K562 (cell line): ENCODE measurements around the gene CABP2. TPM values are rescaled to one million over a fixed set of nuclear protein-coding genes. Genes with fewer than 3 reads are reported as not detected.

Experiments used
- ATAC-seq: fragments of 200-7000 bp; cut with Tn5 transposase; 3 replicates; pipeline ENCODE4 v1.9.1; 2020; ENCODE audit warnings: moderate library complexity
- BruUV-seq: library from RNA; stranded (reverse); fragments of 400-500 nt; replicated peaks from 2 replicates; lab custom pipeline; 2021; lab: Mats Ljungman, UMichigan
- CTCF ChIA-PET: fragments of 300-600 bp; formaldehyde crosslinking; extraction: SDS; loops from one replicate; lab custom pipeline; 2021; ENCODE audit warnings: low intra/inter-chr PET ratio; lab: Yijun Ruan, JAX
- POLR2A ChIA-PET: fragments of 300-600, 350-650 bp; sonication (Branson Sonifier 250); formaldehyde crosslinking; extraction: SDS; loops from one replicate; lab custom pipeline; 2021; ENCODE audit warnings: antibody characterized with exemption, inconsistent platforms; lab: Yijun Ruan, JAX
- DNase-seq, 4 experiments: peaks; one replicate each; pipeline versions ENCODE4 v3.0.0 to v3.0.0-alpha.2; 2011 to 2018; ENCODE audit warnings: low spot score in 3 of 4, mixed read lengths in 3 of 4; ENCODE audit errors: extremely low read depth in 1 of 4
- FAIRE-seq: peaks from 2 replicates; lab custom pipeline; 2011; peaks lifted over from hg19 to GRCh38; lab: Jason Lieb, UNC
- H2AFZ ChIP-seq: 2 replicates; pipeline ENCODE4 v1.6.0; 2011; ENCODE audit warnings: low read depth, low read length, control low read depth, inconsistent platforms
- H3K27ac ChIP-seq: fragments of 200-600 bp; 3 replicates; pipeline ENCODE4 v1.8.0; 2011; ENCODE audit warnings: low read depth, mild to moderate bottlenecking, control low read depth, inconsistent platforms, low read length, moderate library complexity, mixed read lengths; ENCODE audit errors: extremely low read depth
- H3K27me3 ChIP-seq, 2 experiments: fragments of 300-600 bp in 1 of 2; 2 replicates in 1 of 2; 3 replicates in 1 of 2; pipeline versions ENCODE4 v1.6.0 to v1.8.0; 2011; ENCODE audit warnings: inconsistent platforms in 2 of 2, low read length in 2 of 2, mild to moderate bottlenecking in 1 of 2, mixed read lengths in 1 of 2, moderate library complexity in 1 of 2; ENCODE audit not compliant: control insufficient read depth in 2 of 2, insufficient read depth in 2 of 2
- H3K36me3 ChIP-seq: fragments of 300-600 bp; 3 replicates; pipeline ENCODE4 v1.8.0; 2011; ENCODE audit warnings: mild to moderate bottlenecking, low read length, inconsistent platforms; ENCODE audit not compliant: control insufficient read depth, insufficient read depth
- H3K4me1 ChIP-seq, 2 experiments: fragments of 200-600 bp in 1 of 2; replicated peaks in 1 of 2; 2 replicates in 1 of 2; 3 replicates in 1 of 2; pipeline versions ENCODE4 v1.5.1 to v1.8.0; 2011; ENCODE audit warnings: inconsistent platforms in 2 of 2, low read length in 2 of 2, mild to moderate bottlenecking in 1 of 2, mixed read lengths in 1 of 2, moderate library complexity in 1 of 2; ENCODE audit not compliant: control insufficient read depth in 2 of 2, insufficient read depth in 2 of 2
- H3K4me2 ChIP-seq: 2 replicates; pipeline ENCODE4 v1.6.1; 2011; ENCODE audit warnings: low read length, control low read depth, inconsistent platforms, mixed read lengths; ENCODE audit not compliant: insufficient read depth
- H3K4me3 ChIP-seq: fragments of 200-600 bp; sonication (generic), shearing (Covaris generic); 2 replicates; pipeline ENCODE4 v1.5.1; 2016; ENCODE audit warnings: control low read depth, inconsistent platforms
- H3K79me2 ChIP-seq: fragments of 200-600 bp; 3 replicates; pipeline ENCODE4 v1.8.0; 2011; ENCODE audit warnings: low read length, inconsistent platforms; ENCODE audit not compliant: control insufficient read depth, insufficient read depth
- H3K9ac ChIP-seq, 2 experiments: 2 replicates each; pipeline versions ENCODE4 v1.6.0 to v1.6.1; 2011; ENCODE audit warnings: low read depth in 2 of 2, low read length in 2 of 2, control low read depth in 1 of 2, inconsistent platforms in 1 of 2, mild to moderate bottlenecking in 1 of 2, mixed read lengths in 1 of 2; ENCODE audit not compliant: insufficient read depth in 1 of 2
- H3K9me1 ChIP-seq: one replicate; pipeline ENCODE4 v1.6.0; 2011; ENCODE audit warnings: inconsistent platforms, mild to moderate bottlenecking, low read length, moderate library complexity; ENCODE audit not compliant: control insufficient read depth, insufficient read depth
- H3K9me3 ChIP-seq: replicated peaks from 2 replicates; pipeline ENCODE4 v1.5.1; 2011; ENCODE audit warnings: low read depth, low read length, inconsistent platforms; ENCODE audit not compliant: control insufficient read depth, insufficient read depth
- H4K20me1 ChIP-seq: replicated peaks from 2 replicates; pipeline ENCODE4 v1.6.1; 2011; ENCODE audit warnings: low read length, inconsistent platforms, mixed read lengths; ENCODE audit not compliant: control insufficient read depth, insufficient read depth
- CBFA2T2 ChIP-seq: fragments of 450-650 bp; conservative IDR thresholded peaks from 2 replicates; pipeline ENCODE4 v1.6.1; 2017; ENCODE audit warnings: mild to moderate bottlenecking
- CXXC5 ChIP-seq: fragments of 250-450 bp; sonication (Bioruptor Pico); IDR thresholded peaks from 2 replicates; pipeline ENCODE4 v1.8.0; 2022; ENCODE audit warnings: inconsistent platforms, mild to moderate bottlenecking, moderate library complexity
- EHMT2 ChIP-seq: fragments of 450-650 bp; IDR thresholded peaks from 2 replicates; pipeline ENCODE4 v1.6.1; 2018; ENCODE audit warnings: antibody characterized with exemption
- ETV6 ChIP-seq, 3 experiments: fragments of 150-350 bp in 1 of 3; sonication (generic) in 1 of 3; formaldehyde crosslinking in 1 of 3; IDR thresholded peaks; 2 replicates each; pipeline versions ENCODE4 v1.6.1 to v1.8.0; 2014 to 2022; ENCODE audit warnings: borderline replicate concordance in 2 of 3, low read depth in 2 of 3, antibody characterized with exemption in 1 of 3, low read length in 1 of 3, mild to moderate bottlenecking in 1 of 3, missing genetic modification reagents in 1 of 3
- GABPB2 ChIP-seq: fragments of 250-450 bp; sonication (Bioruptor Pico); conservative IDR thresholded peaks from 2 replicates; pipeline ENCODE4 v1.5.1; 2021; ENCODE audit warnings: mild to moderate bottlenecking
- NELFE ChIP-seq: IDR thresholded peaks from 2 replicates; pipeline ENCODE4 v1.6.1; 2011; ENCODE audit warnings: mild to moderate bottlenecking; ENCODE audit not compliant: insufficient read depth, insufficient read length
- PURB ChIP-seq: sonication (generic); formaldehyde crosslinking; IDR thresholded peaks from 2 replicates; pipeline ENCODE4 v1.9.0; 2021; ENCODE audit warnings: low read depth, mild to moderate bottlenecking, missing genetic modification reagents
- RBM25 ChIP-seq: fragments of 200-400 bp; formaldehyde crosslinking; IDR thresholded peaks from 2 replicates; pipeline ENCODE4 v1.6.1; 2018; ENCODE audit warnings: low read length, low read depth, moderate library complexity; ENCODE audit not compliant: severe bottlenecking
- TAF15 ChIP-seq: fragments of 200-400 bp; formaldehyde crosslinking; IDR thresholded peaks from 2 replicates; pipeline ENCODE4 v1.6.1; 2017; ENCODE audit warnings: mild to moderate bottlenecking, low read depth, low read length, moderate library complexity
- ZNF3 ChIP-seq: fragments of 250-450 bp; sonication (Bioruptor Pico); IDR thresholded peaks from 2 replicates; pipeline ENCODE4 v1.5.0; 2021; ENCODE audit warnings: mild to moderate bottlenecking, moderate library complexity
- ZNF561 ChIP-seq: fragments of 450-650 bp; formaldehyde crosslinking; conservative IDR thresholded peaks from 2 replicates; pipeline ENCODE4 v1.4.0; 2020; ENCODE audit warnings: mild to moderate bottlenecking, moderate library complexity
- WGBS: fragments of 100-300 bp; shearing (Covaris generic); methylation state at CpG from one replicate; pipeline ENCODE4 v1.1.6; 2016; ENCODE audit warnings: low coverage, mixed read lengths; ENCODE audit not compliant: insufficient coverage; ENCODE audit errors: missing lambda C conversion rate; 5-methylcytosine and 5-hydroxymethylcytosine counted together
- in situ Hi-C: fragments of 300-500 bp; cut with MboI; formaldehyde crosslinking; loops from 4 replicates; pipeline ENCODE4 v1.15.0; 2018; ENCODE audit warnings: inconsistent platforms, mixed read lengths
- intact Hi-C: fragments of 100-400 bp; cut with micrococcal nuclease; formaldehyde crosslinking; loops from 2 replicates; pipeline ENCODE4 v1.14.2; 2022
- polyA plus RNA-seq, 8 experiments: library from polyadenylated mRNA; depleted of rRNA in 4 of 8; stranded (reverse) in 5 of 8; unstranded in 3 of 8; fragments of >200 nt; fragmentation: Nextera tagmentation in 2 of 8; fragmentation: Illumina TruSeq in 1 of 8; extraction: Ambion mirVana in 2 of 8; extraction: Trizol in 1 of 8; gene quantifications; 2 replicates each; pipeline versions ENCODE4 v1.2.1 to v1.2.3, GENCODE V29; 2011 to 2014; ENCODE audit warnings: inconsistent platforms in 1 of 8, missing spikeins in 1 of 8
- total RNA-seq, 7 experiments: library from RNA; depleted of rRNA in 6 of 7; stranded (reverse); fragments of >200 nt in 6 of 7; fragmentation: Illumina TruSeq in 2 of 7; extraction: Trizol in 2 of 7; gene quantifications; 2 replicates each; pipeline versions ENCODE4 v1.2.1 to v1.2.3, GENCODE V29; 2011 to 2021; ENCODE audit warnings: low replicate concordance in 1 of 7
- TF ChIP-seq, protein P1 (sequence below): IDR thresholded peaks from 3 replicates; pipeline ENCODE4 v1.6.1; 2011; ENCODE audit warnings: borderline replicate concordance, mild to moderate bottlenecking, moderate library complexity; ENCODE audit not compliant: insufficient read length; ENCODE audit errors: extremely low read depth
- TF ChIP-seq, protein P2 (sequence below): fragments of 450-650 bp; IDR thresholded peaks from 2 replicates; pipeline ENCODE4 v1.6.1; 2016
- TF ChIP-seq, protein P3 (sequence below): fragments of 450-650 bp; IDR thresholded peaks from 2 replicates; pipeline ENCODE4 v1.6.1; 2017; ENCODE audit warnings: antibody characterized with exemption, mild to moderate bottlenecking

The CABP2 gene
- total and polyA plus RNA-seq, 9 of the 15 experiments (the other 6 are each of a cell fraction or from before 2014, with no cell fraction given), result not detected

DNA sequence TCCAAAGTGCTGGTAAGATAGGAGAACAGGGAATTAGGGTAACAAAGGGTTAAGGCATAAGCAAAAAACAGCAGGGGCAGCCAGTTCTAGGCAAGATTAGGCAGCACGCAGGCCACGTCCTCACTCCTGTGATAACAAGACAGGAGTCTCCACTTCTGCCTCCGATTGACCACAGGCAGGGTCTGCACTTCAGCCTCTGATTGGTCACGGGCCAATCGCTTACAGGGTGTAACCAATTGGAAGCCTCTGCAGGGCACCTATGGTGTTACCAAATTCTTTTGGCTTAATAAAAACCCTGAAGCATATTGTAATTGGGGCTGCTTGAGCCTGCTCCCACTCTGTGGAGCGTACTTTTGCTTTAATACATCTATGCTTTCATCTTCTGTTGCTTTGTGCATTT is 48.2 kb upstream of the CABP2 start:
- ChIA-PET CTCF (interaction anchor here (1.0 kb wide), 1 partner anchor 37 kb away, joined by 3 read pairs; no protein-coding TSS in a partner anchor), POLR2A (interaction anchor here (2.5 kb wide), 1 partner anchor 12 kb away, joined by 20 read pairs; the partner anchor contains the start of gene GSTP1)
- DNase-seq, result peak in 2 of 4 experiments; percentile 44 to 66
- no peak overlapping the region for H3K27ac ChIP-seq
- no peaks in the 10 kb centered on the region for H3K27me3 ChIP-seq
- no peaks in the 10 kb centered on the region for H3K36me3 ChIP-seq
- no peak overlapping the region for H3K4me3 ChIP-seq
- peak overlapping the region; percentile 64 for H2AFZ ChIP-seq
- 0 out of 2 replicates have a peak overlapping the region, but pooled peaks have one; percentile 17 for H3K4me2 ChIP-seq
- no peaks in the 10 kb centered on the region for H3K9me1 ChIP-seq
- in situ Hi-C loops, result loop anchor here (5.0 kb wide), 1 partner anchor 81 kb away; the partner anchor contains the start of gene ACY3
- FAIRE-seq, result peak; percentile 6
- 28% methylated on average over 6 of the region's 6 CpGs for WGBS
- H4K20me1 ChIP-seq, result no peaks in the 10 kb centered on the region
- H3K4me1 ChIP-seq, result peaks cover 8 to 15% of the 10 kb centered on the region in 2 experiments; a peak in 3 of 5 replicates
- H3K9me3 ChIP-seq, result no peaks in the 10 kb centered on the region
- no peak overlapping the region for H3K9ac ChIP-seq
- H3K79me2 ChIP-seq, result no peaks in the 10 kb centered on the region
- ATAC-seq, result peak; percentile 76
- intact Hi-C loops, result loop anchor here (5.0 kb wide), 1 partner anchor 36 kb away; the partner anchor contains the start of gene NDUFV1
- no TSS peak for BruUV-seq
- TF ChIP-seq EHMT2, result no peak
- no peak for TF ChIP-seq ZNF3 (CRISPR knock-in tag)
- TF ChIP-seq CBFA2T2, result peak; percentile 14; the same call in 1 of the 2 replicates
- no peak for TF ChIP-seq TAF15
- TF ChIP-seq, protein P1, sequence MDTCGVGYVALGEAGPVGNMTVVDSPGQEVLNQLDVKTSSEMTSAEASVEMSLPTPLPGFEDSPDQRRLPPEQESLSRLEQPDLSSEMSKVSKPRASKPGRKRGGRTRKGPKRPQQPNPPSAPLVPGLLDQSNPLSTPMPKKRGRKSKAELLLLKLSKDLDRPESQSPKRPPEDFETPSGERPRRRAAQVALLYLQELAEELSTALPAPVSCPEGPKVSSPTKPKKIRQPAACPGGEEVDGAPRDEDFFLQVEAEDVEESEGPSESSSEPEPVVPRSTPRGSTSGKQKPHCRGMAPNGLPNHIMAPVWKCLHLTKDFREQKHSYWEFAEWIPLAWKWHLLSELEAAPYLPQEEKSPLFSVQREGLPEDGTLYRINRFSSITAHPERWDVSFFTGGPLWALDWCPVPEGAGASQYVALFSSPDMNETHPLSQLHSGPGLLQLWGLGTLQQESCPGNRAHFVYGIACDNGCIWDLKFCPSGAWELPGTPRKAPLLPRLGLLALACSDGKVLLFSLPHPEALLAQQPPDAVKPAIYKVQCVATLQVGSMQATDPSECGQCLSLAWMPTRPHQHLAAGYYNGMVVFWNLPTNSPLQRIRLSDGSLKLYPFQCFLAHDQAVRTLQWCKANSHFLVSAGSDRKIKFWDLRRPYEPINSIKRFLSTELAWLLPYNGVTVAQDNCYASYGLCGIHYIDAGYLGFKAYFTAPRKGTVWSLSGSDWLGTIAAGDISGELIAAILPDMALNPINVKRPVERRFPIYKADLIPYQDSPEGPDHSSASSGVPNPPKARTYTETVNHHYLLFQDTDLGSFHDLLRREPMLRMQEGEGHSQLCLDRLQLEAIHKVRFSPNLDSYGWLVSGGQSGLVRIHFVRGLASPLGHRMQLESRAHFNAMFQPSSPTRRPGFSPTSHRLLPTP, result no peak
- TF ChIP-seq ZNF561 (CRISPR knock-in tag), result no peak
- TF ChIP-seq, protein P2, sequence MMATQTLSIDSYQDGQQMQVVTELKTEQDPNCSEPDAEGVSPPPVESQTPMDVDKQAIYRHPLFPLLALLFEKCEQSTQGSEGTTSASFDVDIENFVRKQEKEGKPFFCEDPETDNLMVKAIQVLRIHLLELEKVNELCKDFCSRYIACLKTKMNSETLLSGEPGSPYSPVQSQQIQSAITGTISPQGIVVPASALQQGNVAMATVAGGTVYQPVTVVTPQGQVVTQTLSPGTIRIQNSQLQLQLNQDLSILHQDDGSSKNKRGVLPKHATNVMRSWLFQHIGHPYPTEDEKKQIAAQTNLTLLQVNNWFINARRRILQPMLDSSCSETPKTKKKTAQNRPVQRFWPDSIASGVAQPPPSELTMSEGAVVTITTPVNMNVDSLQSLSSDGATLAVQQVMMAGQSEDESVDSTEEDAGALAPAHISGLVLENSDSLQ, result peak; percentile 71
- TF ChIP-seq NELFE, result no peak
- no peak for TF ChIP-seq PURB (CRISPR knock-in tag)
- TF ChIP-seq ETV6 (IDR thresholded peaks at IDR 0.05; ENCODE audit: borderline replicate concordance in 1 of 2, low read depth in 2 of 2, low read length in 1 of 2), result no peak
- TF ChIP-seq ETV6 (CRISPR knock-in tag; IDR thresholded peaks at IDR 0.05; ENCODE audit: borderline replicate concordance), result no peak
- peak; percentile 69 for TF ChIP-seq CXXC5
- no peak for TF ChIP-seq GABPB2
- TF ChIP-seq RBM25, result peak; percentile 51
- TF ChIP-seq, protein P3, sequence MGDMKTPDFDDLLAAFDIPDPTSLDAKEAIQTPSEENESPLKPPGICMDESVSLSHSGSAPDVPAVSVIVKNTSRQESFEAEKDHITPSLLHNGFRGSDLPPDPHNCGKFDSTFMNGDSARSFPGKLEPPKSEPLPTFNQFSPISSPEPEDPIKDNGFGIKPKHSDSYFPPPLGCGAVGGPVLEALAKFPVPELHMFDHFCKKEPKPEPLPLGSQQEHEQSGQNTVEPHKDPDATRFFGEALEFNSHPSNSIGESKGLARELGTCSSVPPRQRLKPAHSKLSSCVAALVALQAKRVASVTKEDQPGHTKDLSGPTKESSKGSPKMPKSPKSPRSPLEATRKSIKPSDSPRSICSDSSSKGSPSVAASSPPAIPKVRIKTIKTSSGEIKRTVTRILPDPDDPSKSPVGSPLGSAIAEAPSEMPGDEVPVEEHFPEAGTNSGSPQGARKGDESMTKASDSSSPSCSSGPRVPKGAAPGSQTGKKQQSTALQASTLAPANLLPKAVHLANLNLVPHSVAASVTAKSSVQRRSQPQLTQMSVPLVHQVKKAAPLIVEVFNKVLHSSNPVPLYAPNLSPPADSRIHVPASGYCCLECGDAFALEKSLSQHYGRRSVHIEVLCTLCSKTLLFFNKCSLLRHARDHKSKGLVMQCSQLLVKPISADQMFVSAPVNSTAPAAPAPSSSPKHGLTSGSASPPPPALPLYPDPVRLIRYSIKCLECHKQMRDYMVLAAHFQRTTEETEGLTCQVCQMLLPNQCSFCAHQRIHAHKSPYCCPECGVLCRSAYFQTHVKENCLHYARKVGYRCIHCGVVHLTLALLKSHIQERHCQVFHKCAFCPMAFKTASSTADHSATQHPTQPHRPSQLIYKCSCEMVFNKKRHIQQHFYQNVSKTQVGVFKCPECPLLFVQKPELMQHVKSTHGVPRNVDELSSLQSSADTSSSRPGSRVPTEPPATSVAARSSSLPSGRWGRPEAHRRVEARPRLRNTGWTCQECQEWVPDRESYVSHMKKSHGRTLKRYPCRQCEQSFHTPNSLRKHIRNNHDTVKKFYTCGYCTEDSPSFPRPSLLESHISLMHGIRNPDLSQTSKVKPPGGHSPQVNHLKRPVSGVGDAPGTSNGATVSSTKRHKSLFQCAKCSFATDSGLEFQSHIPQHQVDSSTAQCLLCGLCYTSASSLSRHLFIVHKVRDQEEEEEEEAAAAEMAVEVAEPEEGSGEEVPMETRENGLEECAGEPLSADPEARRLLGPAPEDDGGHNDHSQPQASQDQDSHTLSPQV, result no peak
